OCI-LY3 (cell line): ENCODE data around the gene TECPR1.

Experiments used
- EZH2phosphoT487 ChIP-seq: fragments of 200-600 bp; shearing (Covaris generic); IDR thresholded peaks from 2 replicates; pipeline ENCODE4 v1.6.1; 2018; ENCODE audit warnings: antibody characterized with exemption, mixed run types, low read depth
- TF ChIP-seq, protein P1 (sequence below): fragments of 200-600, 300-600 bp; sonication (generic); IDR thresholded peaks from 2 replicates; pipeline ENCODE4 v1.5.1; 2014; ENCODE audit warnings: antibody characterized with exemption, low read length, low read depth

DNA sequence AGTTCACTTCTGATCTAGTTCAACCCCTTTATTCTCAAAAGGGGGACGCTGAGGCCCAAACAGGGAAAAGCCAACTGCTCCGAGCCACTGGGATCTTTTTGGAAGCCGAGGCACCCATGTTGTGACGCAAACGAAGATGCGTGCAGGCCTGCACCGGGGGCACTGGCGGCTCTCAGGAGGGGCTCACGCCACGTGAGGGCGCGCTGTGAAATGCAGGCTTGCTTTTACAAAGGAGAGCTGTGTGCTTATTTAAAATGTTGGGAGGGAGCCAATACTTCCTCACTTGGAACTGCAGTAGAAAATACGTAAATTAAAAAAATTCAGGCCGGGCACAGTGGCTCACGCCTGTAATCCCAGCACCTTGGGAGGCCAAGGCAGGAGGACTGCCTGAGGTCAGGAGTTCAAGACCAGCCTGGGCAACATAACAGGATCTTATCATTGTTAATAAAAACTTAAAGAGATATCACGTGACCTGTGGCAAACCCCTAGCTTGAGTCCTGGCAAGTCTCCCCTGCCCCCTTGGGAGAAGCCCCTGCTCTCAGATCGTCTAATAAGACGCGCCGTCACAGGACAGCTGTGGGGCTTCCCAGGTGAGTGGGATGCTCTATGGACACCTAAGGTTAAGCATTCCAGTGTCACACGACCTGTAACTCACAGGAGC lies 45.7 kb upstream of the TECPR1 start:
- TF ChIP-seq, protein P1, sequence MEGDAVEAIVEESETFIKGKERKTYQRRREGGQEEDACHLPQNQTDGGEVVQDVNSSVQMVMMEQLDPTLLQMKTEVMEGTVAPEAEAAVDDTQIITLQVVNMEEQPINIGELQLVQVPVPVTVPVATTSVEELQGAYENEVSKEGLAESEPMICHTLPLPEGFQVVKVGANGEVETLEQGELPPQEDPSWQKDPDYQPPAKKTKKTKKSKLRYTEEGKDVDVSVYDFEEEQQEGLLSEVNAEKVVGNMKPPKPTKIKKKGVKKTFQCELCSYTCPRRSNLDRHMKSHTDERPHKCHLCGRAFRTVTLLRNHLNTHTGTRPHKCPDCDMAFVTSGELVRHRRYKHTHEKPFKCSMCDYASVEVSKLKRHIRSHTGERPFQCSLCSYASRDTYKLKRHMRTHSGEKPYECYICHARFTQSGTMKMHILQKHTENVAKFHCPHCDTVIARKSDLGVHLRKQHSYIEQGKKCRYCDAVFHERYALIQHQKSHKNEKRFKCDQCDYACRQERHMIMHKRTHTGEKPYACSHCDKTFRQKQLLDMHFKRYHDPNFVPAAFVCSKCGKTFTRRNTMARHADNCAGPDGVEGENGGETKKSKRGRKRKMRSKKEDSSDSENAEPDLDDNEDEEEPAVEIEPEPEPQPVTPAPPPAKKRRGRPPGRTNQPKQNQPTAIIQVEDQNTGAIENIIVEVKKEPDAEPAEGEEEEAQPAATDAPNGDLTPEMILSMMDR, result no peak
- TF ChIP-seq EZH2phosphoT487, result no peak
